ENCODE data around the gene TMEM43.

GRCh38 chr3:14126887-14127505, 2.1 kb downstream of the TMEM43 start:
- no peak for TF ChIP-seq POLR2A (IDR thresholded peaks at IDR 0.05; ENCODE audit: low read depth, low read length)
- no peak for TF ChIP-seq POLR2AphosphoS5 (IDR thresholded peaks at IDR 0.05; ENCODE audit: low read depth, low read length)

Measured in GM12892 (cell line).